ENCODE data around the gene TSPAN1.

The TSPAN1 gene

GRCh38 chr1:46186076-46186475 lies 11.2 kb downstream of the TSPAN1 start:
- in situ Hi-C loops (cut with MboI; ENCODE audit: low sequenced_read_pairs), result no loop called here

GRCh38 chr1:46187106-46187869 lies 12.4 kb downstream of the TSPAN1 start:
- in situ Hi-C loops (cut with MboI; ENCODE audit: low sequenced_read_pairs), result no loop called here

- in situ Hi-C loops (cut with MboI; ENCODE audit: low sequenced_read_pairs), result no loop called here
Measured at GRCh38 chr1:46188295-46189030, 13.6 kb downstream of the TSPAN1 start.

- in situ Hi-C loops (cut with MboI; ENCODE audit: low sequenced_read_pairs), result no loop called here
Measured at GRCh38 chr1:46190539-46190938, 15.7 kb downstream of the TSPAN1 start.

GRCh38 chr1:46191033-46191701 lies 16.3 kb downstream of the TSPAN1 start:
- in situ Hi-C loops (cut with MboI; ENCODE audit: low sequenced_read_pairs), result no loop called here

GRCh38 chr1:46192171-46192570 lies 17.3 kb downstream of the TSPAN1 start:
- in situ Hi-C loops (cut with MboI; ENCODE audit: low sequenced_read_pairs), result no loop called here

- in situ Hi-C loops (cut with MboI; ENCODE audit: low sequenced_read_pairs), result no loop called here
Measured at GRCh38 chr1:46193285-46193684, 18.4 kb downstream of the TSPAN1 start.

GRCh38 chr1:46193984-46194570 lies 19.2 kb downstream of the TSPAN1 start:
- in situ Hi-C loops (cut with MboI; ENCODE audit: low sequenced_read_pairs), result no loop called here

- in situ Hi-C loops (cut with MboI; ENCODE audit: low sequenced_read_pairs), result no loop called here
Measured at GRCh38 chr1:46194641-46195193, 19.8 kb downstream of the TSPAN1 start.

- in situ Hi-C loops (cut with MboI; ENCODE audit: low sequenced_read_pairs), result no loop called here
Measured at GRCh38 chr1:46196609-46197008, 21.7 kb downstream of the TSPAN1 start.

- in situ Hi-C loops (cut with MboI; ENCODE audit: low sequenced_read_pairs), result no loop called here
Measured at GRCh38 chr1:46197560-46197963, 22.7 kb downstream of the TSPAN1 start.

GRCh38 chr1:46197964-46198811 lies 23.3 kb downstream of the TSPAN1 start, which contains the start of gene POMGNT1:
Gene POMGNT1 (minus strand): TSS chr1:46198434. CDS start chr1:46197821, 613 bp downstream.
- in situ Hi-C loops (cut with MboI; ENCODE audit: low sequenced_read_pairs), result no loop called here

GRCh38 chr1:46199233-46199749 lies 24.4 kb downstream of the TSPAN1 start:
- in situ Hi-C loops (cut with MboI; ENCODE audit: low sequenced_read_pairs), result no loop called here

GRCh38 chr1:46203738-46204405 lies 29.0 kb downstream of the TSPAN1 start:
- in situ Hi-C loops (cut with MboI; ENCODE audit: low sequenced_read_pairs), result no loop called here

- in situ Hi-C loops (cut with MboI; ENCODE audit: low sequenced_read_pairs), result no loop called here
Measured at GRCh38 chr1:46204406-46204742, 29.5 kb downstream of the TSPAN1 start.

GRCh38 chr1:46205141-46205540 lies 30.3 kb downstream of the TSPAN1 start:
- in situ Hi-C loops (cut with MboI; ENCODE audit: low sequenced_read_pairs), result no loop called here

- in situ Hi-C loops (cut with MboI; ENCODE audit: low sequenced_read_pairs), result no loop called here
Measured at GRCh38 chr1:46205791-46206190, 30.9 kb downstream of the TSPAN1 start.

- in situ Hi-C loops (cut with MboI; ENCODE audit: low sequenced_read_pairs), result no loop called here
Measured at GRCh38 chr1:46206399-46206798, 31.5 kb downstream of the TSPAN1 start.

- in situ Hi-C loops (cut with MboI; ENCODE audit: low sequenced_read_pairs), result no loop called here
Measured at GRCh38 chr1:46210561-46210960, 35.7 kb downstream of the TSPAN1 start.
